Pancreas (tissue), 10 donors: Measurements from ENCODE around the gene PSME4. TPM values are rescaled to one million over a fixed set of nuclear protein-coding genes. Genes with fewer than 3 reads are reported as not detected.
"Not testable (repeated sequence)": the region's sequence is repeated elsewhere in the genome, so short reads cannot be mapped to it uniquely, and the experiment has no call there.

ENCODE experiments used
- ATAC-seq, 4 donors: fragments of 200-7000 bp; cut with Tn5 transposase; one replicate each; pipeline versions ENCODE4 v1.8.0 to v1.9.1; 2020; ENCODE audit warnings: mild to moderate bottlenecking in 4 of 4, moderate library complexity in 4 of 4
- DNase-seq, 6 donors: peaks; one replicate each; pipeline ENCODE4 v3.0.0-alpha.2; 2020
- FAIRE-seq: peaks from 2 replicates; lab custom pipeline; 2012; peaks lifted over from hg19 to GRCh38; lab: Jason Lieb, UNC
- H3K27ac ChIP-seq, 4 donors: fragments of 200-600 bp; sonication (generic); 1 replicate in 3 of 4; 2 replicates in 1 of 4; pipeline versions ENCODE4 v1.5.0 to v1.8.0; 2020
- H3K27me3 ChIP-seq, 4 donors: fragments of 200-600 bp; one replicate each; pipeline ENCODE4 v1.8.0; 2021
- H3K36me3 ChIP-seq, 3 donors: fragments of 200-600 bp; sonication (generic) in 1 of 3; one replicate each; pipeline versions ENCODE4 v1.5.0 to v1.8.0; 2020 to 2021
- H3K4me1 ChIP-seq, 3 donors: fragments of 200-600 bp; one replicate each; pipeline ENCODE4 v1.8.0; 2021
- H3K4me3 ChIP-seq, 4 donors: fragments of 200-600 bp; sonication (generic) in 2 of 4; one replicate each; pipeline versions ENCODE4 v1.5.0 to v1.8.0; 2020 to 2021
- H3K9me3 ChIP-seq, 4 donors: fragments of 200-600 bp; one replicate each; pipeline ENCODE4 v1.8.0; 2021
- WGBS, 2 donors: extraction: QIAGEN DNeasy Blood & Tissue Kit; methylation state at CpG; one replicate each; pipeline ENCODE4 v1.1.7; 2013; 5-methylcytosine and 5-hydroxymethylcytosine counted together
- intact Hi-C, 3 donors: fragments of 100-400 bp; cut with DNase I; formaldehyde crosslinking; loops; one replicate each; pipeline versions ENCODE4 v1.11.1 to v1.14.2; 2022
- polyA plus RNA-seq, 2 donors: library from polyadenylated mRNA; stranded (reverse); fragments of 200-250 nt; gene quantifications; one replicate each; pipeline ENCODE4 v1.2.3, GENCODE V29; 2013
- total RNA-seq, 6 donors: library from RNA; stranded (reverse); fragmentation: NEBNext Ultra II Directional in 4 of 6; extraction: Animal tissue kit (Norgen Biotek cat#: 25700) in 4 of 6; gene quantifications; one replicate each; pipeline versions ENCODE4 v1.2.1 to v1.2.4, GENCODE V29; 2021 to 2023
- TF ChIP-seq, protein P1 (sequence below), 4 donors: fragments of 200-600 bp; sonication (generic) in 3 of 4; IDR thresholded peaks; one replicate each; pipeline versions ENCODE4 v1.5.0 to v1.8.0; 2021; ENCODE audit warnings: antibody characterized with exemption in 4 of 4
- donor health status: healthy with polysubstance abuse.
- donor health status: DM: no; HTN: no; CAD: no; lungs with moderate emphysema.
- donor health status: DM: no; HTN: no; CAD: no.
- donor health status: control.
- donor health status: control.
- donor health status: Bipolar disorder and iron deficiency.
- donor health status: DM: yes; HTN: yes; CAD: no.
- donor health status: DM: no; HTN: no; CAD: no.
- donor health status: DM: no; HTN: no; CAD: no.
- donor health status: DM: yes; HTN: yes; CAD: no.

Gene PSME4
- total and polyA plus RNA-seq, 8 donors, result 13.8 to 27.7 (median 17.8) TPM

DNA sequence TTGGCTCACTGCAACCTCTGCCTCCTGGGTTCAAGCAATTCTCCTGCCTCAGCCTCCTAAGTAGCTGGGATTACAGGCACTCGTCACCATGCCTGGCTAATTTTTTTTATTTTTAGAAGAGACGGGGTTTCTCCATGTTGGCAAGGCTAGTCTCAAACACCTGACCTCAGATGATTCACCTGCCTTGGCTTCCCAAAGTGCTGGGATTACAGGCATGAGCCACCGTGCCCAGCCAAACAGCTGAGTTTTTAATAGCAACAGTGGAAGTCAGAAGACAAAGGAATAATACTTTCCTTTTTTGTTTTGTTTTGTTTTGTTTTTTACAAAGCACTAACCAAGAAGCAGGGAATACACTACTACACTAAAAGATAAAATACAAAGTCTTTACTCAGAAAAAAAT is 127.9 kb downstream of the PSME4 start:
- intact Hi-C loops, result no loop called here
- no peaks in the 10 kb centered on the region for H3K9me3 ChIP-seq
- no peak for DNase-seq
- WGBS, 2 donors, result 67 to 69% methylated on average over 3 of the region's 3 CpGs
- ATAC-seq, result no peak
- H3K4me1 ChIP-seq, result no peaks in the 10 kb centered on the region
- H3K4me3 ChIP-seq, result no peak overlapping the region
- TF ChIP-seq, protein P1, sequence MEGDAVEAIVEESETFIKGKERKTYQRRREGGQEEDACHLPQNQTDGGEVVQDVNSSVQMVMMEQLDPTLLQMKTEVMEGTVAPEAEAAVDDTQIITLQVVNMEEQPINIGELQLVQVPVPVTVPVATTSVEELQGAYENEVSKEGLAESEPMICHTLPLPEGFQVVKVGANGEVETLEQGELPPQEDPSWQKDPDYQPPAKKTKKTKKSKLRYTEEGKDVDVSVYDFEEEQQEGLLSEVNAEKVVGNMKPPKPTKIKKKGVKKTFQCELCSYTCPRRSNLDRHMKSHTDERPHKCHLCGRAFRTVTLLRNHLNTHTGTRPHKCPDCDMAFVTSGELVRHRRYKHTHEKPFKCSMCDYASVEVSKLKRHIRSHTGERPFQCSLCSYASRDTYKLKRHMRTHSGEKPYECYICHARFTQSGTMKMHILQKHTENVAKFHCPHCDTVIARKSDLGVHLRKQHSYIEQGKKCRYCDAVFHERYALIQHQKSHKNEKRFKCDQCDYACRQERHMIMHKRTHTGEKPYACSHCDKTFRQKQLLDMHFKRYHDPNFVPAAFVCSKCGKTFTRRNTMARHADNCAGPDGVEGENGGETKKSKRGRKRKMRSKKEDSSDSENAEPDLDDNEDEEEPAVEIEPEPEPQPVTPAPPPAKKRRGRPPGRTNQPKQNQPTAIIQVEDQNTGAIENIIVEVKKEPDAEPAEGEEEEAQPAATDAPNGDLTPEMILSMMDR (IDR thresholded peaks at IDR 0.05), result no peak
- H3K27me3 ChIP-seq, result no peaks in the 10 kb centered on the region
- H3K27ac ChIP-seq, result no peak overlapping the region
- no peaks in the 10 kb centered on the region for H3K36me3 ChIP-seq
- FAIRE-seq, result no peak

DNA sequence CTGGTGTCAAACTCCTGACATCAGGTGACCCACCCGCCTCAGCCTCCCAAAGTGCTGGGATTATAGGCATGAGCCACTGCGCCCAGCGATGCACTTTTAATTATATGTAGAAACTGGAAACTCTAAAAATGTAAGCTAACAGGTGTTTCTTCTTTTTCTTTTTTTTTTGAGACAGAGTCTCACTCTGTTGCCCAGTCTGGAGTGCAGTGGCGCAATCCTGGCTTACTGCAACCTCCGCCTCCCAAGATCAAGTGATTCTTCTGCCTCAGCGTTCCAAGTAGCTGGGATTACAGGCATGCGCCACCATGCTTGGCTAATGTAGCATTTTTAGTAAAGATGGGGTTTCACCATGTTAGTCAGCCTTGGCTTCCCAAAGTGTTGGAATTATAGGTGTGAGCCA is 129.1 kb downstream of the PSME4 start:
- ATAC-seq, H3K9me3 ChIP-seq, DNase-seq, FAIRE-seq, H3K27ac ChIP-seq, H3K4me1 ChIP-seq, intact Hi-C loops, H3K4me3 ChIP-seq, H3K27me3 ChIP-seq, H3K36me3 ChIP-seq: not testable (repeated sequence)
- WGBS, 2 donors, result 95 to 97% methylated on average over 7 of the region's 7 CpGs

DNA sequence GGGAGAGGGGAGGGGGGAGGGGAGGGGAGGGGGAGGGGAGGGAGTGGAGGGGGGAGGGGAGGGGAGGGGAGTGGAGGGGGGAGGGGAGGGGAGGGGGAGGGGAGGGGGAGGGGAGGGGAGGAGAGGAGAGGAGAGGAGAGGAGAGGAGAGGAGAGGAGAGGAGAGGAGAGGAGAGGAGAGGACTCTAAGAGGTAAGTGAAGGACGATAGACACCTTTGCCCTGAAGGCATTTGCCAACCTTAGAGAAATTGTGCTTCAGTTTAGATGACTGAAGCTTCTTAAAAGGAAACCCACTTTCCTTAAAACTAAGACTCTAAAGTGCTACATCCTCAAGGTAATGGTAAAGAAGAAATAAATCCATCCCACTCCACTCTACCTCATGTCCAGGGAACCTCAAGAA is 130.2 kb downstream of the PSME4 start:
- no peak for ATAC-seq
- FAIRE-seq, result no peak
- DNase-seq, result no peak
- Histone ChIP-seq H3K27me3 (no peaks in the 10 kb centered on the region), H3K4me3 (no peak overlapping the region), H3K9me3 (no peaks in the 10 kb centered on the region), H3K36me3 (no peaks in the 10 kb centered on the region), H3K4me1 (no peaks in the 10 kb centered on the region), H3K27ac (no peak overlapping the region)
- WGBS, 2 donors, result 56 to 90% methylated on average over 1 of the region's 1 CpG
- intact Hi-C loops, result no loop called here
- TF ChIP-seq, protein P1 (IDR thresholded peaks at IDR 0.05), result no peak

DNA sequence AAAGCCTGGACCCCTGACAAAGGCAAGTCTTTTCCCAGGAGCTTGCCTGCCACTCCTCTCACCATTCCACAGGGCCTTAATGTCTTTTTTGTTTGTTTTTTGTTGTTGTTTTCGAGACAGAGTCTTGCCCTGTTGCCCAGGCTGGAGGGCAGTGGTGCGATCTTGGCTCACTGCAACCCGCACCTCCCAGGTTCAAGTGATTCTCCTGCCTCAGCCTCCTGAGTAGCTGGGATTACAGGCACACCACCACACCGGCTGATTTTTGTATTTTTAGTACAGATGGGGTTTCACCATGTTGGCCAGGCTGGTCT is 140.9 kb downstream of the PSME4 start:
- H3K36me3 ChIP-seq, DNase-seq, FAIRE-seq, H3K4me3 ChIP-seq, H3K27ac ChIP-seq, intact Hi-C loops, H3K27me3 ChIP-seq, H3K9me3 ChIP-seq, ATAC-seq, H3K4me1 ChIP-seq: not testable (repeated sequence)
- WGBS, 2 donors, result 90 to 95% methylated on average over 4 of the region's 4 CpGs

DNA sequence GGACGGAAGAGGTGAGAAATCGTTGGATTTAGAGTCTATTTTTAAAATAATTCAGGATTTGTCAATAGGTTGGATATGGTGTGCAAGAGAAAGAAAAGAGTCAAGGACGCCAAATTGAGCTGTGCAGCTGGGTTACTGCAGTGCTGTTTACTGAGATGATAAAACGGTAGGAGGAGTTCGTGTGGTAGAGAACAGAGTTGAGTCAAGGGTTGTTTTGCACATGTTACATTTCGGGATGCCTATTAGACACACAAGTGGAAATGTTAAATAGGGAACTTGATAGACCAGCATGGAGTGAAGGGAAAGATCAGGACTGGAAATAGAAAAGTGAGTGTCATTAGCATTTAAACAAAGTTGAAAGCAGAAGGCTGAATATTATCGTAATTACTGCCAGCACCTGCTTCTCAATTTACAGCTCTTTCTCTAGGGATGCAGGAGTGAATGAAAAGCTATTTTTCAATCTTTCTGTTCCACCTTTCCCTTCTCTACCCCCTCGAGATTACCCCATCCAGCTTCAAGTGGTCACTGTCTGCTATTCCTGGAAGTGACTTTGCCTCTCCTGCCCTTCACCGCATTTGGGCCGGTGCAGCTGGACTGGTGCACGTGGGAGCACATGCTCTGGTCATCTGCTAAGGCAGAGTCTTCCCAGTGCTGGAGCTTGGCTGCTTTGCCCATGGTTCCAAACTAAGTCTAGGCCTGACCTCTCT is 141.4 kb downstream of the PSME4 start:
- intact Hi-C loops, result no loop called here
- 73 to 79% methylated on average over 11 of the region's 11 CpGs for WGBS, 2 donors
- DNase-seq (no peak), FAIRE-seq (no peak), ATAC-seq (no peak)
- H3K36me3 ChIP-seq, result no peaks in the 10 kb centered on the region
- TF ChIP-seq, protein P1 (IDR thresholded peaks at IDR 0.05), result no peak
- H3K4me1 ChIP-seq, result peaks cover 0 to 10% (median 0%) of the 10 kb centered on the region in 3 donors
- H3K9me3 ChIP-seq, result no peaks in the 10 kb centered on the region
- H3K27ac ChIP-seq, result no peak overlapping the region
- H3K27me3 ChIP-seq, result no peaks in the 10 kb centered on the region
- H3K4me3 ChIP-seq, result no peak overlapping the region

DNA sequence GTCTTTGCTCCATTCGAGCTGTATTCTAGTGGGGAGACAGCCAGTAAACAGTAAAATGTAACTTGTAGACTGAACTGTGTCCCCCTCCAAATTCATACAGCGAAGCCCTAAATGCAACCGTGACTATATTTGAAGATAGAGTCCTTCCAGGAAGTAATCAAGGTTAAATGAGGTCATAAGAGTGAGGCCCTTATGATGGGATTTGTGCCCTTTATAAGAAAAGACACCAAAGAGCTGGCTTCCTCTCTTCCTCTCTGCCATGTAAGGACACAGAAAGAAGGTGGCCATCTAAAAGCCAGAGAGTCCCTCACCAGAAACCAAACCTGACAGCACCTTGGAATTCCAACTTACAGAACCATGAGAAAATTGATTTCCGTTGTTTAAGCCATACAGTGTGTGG is 142.5 kb downstream of the PSME4 start:
- TF ChIP-seq, protein P1 (IDR thresholded peaks at IDR 0.05), result no peak
- Histone ChIP-seq H3K4me3 (no peak overlapping the region), H3K9me3 (no peaks in the 10 kb centered on the region), H3K27ac (no peak overlapping the region), H3K36me3 (no peaks in the 10 kb centered on the region), H3K27me3 (no peaks in the 10 kb centered on the region), H3K4me1 (peaks cover 0 to 10% (median 0%) of the 10 kb centered on the region in 3 donors)
- no peak for DNase-seq
- WGBS, 2 donors, result 93 to 94% methylated on average over 4 of the region's 4 CpGs
- intact Hi-C loops, result no loop called here
- no peak for FAIRE-seq
- no peak for ATAC-seq
